ENCODE measurements around the gene ANKRD6. TPM values are rescaled to one million over a fixed set of nuclear protein-coding genes. Genes with fewer than 3 reads are reported as not detected.

ANKRD6 gene
- total RNA-seq, 1 experiment from 2014 or later, result 2.4 TPM

DNA sequence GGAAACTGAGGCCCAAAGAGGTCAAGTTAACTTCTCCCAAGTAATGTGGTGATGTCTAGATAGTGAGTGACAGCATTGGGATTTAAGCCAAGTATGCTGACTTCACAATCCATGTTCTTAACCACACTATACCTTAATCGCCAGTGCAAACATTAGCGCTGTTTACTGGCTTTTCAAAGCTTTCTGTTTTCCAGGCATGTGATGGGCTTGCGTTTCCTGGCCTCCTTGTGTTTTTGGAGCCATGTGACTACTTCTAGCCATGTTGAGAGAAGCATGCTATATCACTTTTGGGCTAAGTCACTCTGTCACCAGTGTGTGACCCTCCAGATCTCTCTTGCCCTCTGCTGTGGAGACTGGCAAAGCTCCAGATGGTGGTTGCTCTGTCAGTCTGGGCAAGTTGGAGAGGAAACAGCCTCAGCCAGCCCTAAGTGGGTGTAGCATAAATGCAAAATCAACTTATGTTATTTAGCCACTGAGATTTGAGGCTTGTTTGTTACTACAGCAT is 76.9 kb downstream of the ANKRD6 start:
- no peaks in the 10 kb centered on the region for H3K36me3 ChIP-seq (ENCODE audit: control insufficient read depth, insufficient read depth, low read length)
- ATAC-seq, result no peak

DNA sequence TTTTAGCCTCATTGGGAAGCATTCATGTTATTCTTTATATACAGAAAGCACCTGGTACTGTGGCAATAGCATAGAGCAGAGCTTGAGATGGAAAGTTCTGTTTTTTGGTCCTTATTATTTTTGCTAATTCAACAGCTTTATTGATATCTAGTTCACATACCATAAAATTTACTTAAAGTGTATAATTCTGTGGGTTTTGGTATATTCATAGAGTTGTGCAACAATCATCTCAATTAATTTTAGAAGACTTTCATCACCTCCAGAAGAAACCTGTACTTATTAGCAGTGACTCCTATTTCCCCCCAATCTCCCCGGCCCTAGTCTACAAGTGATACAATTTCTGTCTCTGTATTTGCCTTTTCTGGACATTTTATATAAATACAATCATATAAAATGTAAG is 77.4 kb downstream of the ANKRD6 start:
- H3K4me3 ChIP-seq (ENCODE audit: low read depth in 2 of 2, low read length in 2 of 2), result no peak overlapping the region
- in situ Hi-C loops (cut with HindIII; ENCODE audit: low pct_unique_long_range_greater_than_20kb, low sequenced_read_pairs), result no loop called here
- DNase-seq (ENCODE audit: low read depth, low spot score), result no peak
- H3K27ac ChIP-seq (ENCODE audit: low read length), result no peak overlapping the region
- intact Hi-C loops (cut with micrococcal nuclease; ENCODE audit: unreplicated experiment), result no loop called here
- no peak for ATAC-seq
- no TSS peak for BruUV-seq (replicated peaks)
- H3K4me1 ChIP-seq (ENCODE audit: control insufficient read depth, insufficient read depth, low read length), result no peaks in the 10 kb centered on the region
- no peaks in the 10 kb centered on the region for H3K9me3 ChIP-seq (ENCODE audit: control insufficient read depth, insufficient read depth, low read depth, low read length)
- CTCF ChIA-PET, result no interaction called here
- H3K36me3 ChIP-seq (ENCODE audit: control insufficient read depth, insufficient read depth, low read length), result no peaks in the 10 kb centered on the region
- POLR2A ChIA-PET, result no interaction called here
- no peaks in the 10 kb centered on the region; the same call in 1 of the 2 replicates for H3K27me3 ChIP-seq (ENCODE audit: control insufficient read depth, insufficient read depth, low read length)
- TF ChIP-seq SIN3A (IDR thresholded peaks at IDR 0.05; ENCODE audit: borderline replicate concordance, insufficient read depth, low read depth, low read length) (no peak), TCF7L2 (IDR thresholded peaks at IDR 0.05; ENCODE audit: low read depth, low read length) (no peak), POLR2AphosphoS5 (IDR thresholded peaks at IDR 0.05; ENCODE audit: low read depth, low read length) (no peak)
- TF ChIP-seq, protein P1, sequence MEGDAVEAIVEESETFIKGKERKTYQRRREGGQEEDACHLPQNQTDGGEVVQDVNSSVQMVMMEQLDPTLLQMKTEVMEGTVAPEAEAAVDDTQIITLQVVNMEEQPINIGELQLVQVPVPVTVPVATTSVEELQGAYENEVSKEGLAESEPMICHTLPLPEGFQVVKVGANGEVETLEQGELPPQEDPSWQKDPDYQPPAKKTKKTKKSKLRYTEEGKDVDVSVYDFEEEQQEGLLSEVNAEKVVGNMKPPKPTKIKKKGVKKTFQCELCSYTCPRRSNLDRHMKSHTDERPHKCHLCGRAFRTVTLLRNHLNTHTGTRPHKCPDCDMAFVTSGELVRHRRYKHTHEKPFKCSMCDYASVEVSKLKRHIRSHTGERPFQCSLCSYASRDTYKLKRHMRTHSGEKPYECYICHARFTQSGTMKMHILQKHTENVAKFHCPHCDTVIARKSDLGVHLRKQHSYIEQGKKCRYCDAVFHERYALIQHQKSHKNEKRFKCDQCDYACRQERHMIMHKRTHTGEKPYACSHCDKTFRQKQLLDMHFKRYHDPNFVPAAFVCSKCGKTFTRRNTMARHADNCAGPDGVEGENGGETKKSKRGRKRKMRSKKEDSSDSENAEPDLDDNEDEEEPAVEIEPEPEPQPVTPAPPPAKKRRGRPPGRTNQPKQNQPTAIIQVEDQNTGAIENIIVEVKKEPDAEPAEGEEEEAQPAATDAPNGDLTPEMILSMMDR (IDR thresholded peaks at IDR 0.05), result no peak
- TF ChIP-seq, protein P2, sequence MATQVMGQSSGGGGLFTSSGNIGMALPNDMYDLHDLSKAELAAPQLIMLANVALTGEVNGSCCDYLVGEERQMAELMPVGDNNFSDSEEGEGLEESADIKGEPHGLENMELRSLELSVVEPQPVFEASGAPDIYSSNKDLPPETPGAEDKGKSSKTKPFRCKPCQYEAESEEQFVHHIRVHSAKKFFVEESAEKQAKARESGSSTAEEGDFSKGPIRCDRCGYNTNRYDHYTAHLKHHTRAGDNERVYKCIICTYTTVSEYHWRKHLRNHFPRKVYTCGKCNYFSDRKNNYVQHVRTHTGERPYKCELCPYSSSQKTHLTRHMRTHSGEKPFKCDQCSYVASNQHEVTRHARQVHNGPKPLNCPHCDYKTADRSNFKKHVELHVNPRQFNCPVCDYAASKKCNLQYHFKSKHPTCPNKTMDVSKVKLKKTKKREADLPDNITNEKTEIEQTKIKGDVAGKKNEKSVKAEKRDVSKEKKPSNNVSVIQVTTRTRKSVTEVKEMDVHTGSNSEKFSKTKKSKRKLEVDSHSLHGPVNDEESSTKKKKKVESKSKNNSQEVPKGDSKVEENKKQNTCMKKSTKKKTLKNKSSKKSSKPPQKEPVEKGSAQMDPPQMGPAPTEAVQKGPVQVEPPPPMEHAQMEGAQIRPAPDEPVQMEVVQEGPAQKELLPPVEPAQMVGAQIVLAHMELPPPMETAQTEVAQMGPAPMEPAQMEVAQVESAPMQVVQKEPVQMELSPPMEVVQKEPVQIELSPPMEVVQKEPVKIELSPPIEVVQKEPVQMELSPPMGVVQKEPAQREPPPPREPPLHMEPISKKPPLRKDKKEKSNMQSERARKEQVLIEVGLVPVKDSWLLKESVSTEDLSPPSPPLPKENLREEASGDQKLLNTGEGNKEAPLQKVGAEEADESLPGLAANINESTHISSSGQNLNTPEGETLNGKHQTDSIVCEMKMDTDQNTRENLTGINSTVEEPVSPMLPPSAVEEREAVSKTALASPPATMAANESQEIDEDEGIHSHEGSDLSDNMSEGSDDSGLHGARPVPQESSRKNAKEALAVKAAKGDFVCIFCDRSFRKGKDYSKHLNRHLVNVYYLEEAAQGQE (IDR thresholded peaks at IDR 0.05; ENCODE audit: insufficient read depth in 1 of 2, low read depth in 2 of 2, low read length in 1 of 2), result no peak

More for the DNA sequence above, 76.9 kb downstream of the ANKRD6 start:
- BruUV-seq (replicated peaks), result no TSS peak
- ChIA-PET CTCF (no interaction called here), POLR2A (no interaction called here)
- H3K9me3 ChIP-seq (ENCODE audit: control insufficient read depth, insufficient read depth, low read depth, low read length), result no peaks in the 10 kb centered on the region
- no peak overlapping the region for H3K27ac ChIP-seq (ENCODE audit: low read length)
- no peak for DNase-seq (ENCODE audit: low read depth, low spot score)
- intact Hi-C loops (cut with micrococcal nuclease; ENCODE audit: unreplicated experiment) (no loop called here), in situ Hi-C loops (cut with HindIII; ENCODE audit: low pct_unique_long_range_greater_than_20kb, low sequenced_read_pairs) (no loop called here)
- H3K4me3 ChIP-seq (ENCODE audit: low read depth in 2 of 2, low read length in 2 of 2), result no peak overlapping the region
- no peaks in the 10 kb centered on the region; the same call in 1 of the 2 replicates for H3K27me3 ChIP-seq (ENCODE audit: control insufficient read depth, insufficient read depth, low read length)
- no peaks in the 10 kb centered on the region for H3K4me1 ChIP-seq (ENCODE audit: control insufficient read depth, insufficient read depth, low read length)
- TF ChIP-seq, protein P1 (IDR thresholded peaks at IDR 0.05), result no peak
- TF ChIP-seq POLR2AphosphoS5 (IDR thresholded peaks at IDR 0.05; ENCODE audit: low read depth, low read length), result no peak
- no peak for TF ChIP-seq SIN3A (IDR thresholded peaks at IDR 0.05; ENCODE audit: borderline replicate concordance, insufficient read depth, low read depth, low read length)
- no peak for TF ChIP-seq TCF7L2 (IDR thresholded peaks at IDR 0.05; ENCODE audit: low read depth, low read length)
